ENCODE measurements around the gene DCANP1.

Gene DCANP1

DNA sequence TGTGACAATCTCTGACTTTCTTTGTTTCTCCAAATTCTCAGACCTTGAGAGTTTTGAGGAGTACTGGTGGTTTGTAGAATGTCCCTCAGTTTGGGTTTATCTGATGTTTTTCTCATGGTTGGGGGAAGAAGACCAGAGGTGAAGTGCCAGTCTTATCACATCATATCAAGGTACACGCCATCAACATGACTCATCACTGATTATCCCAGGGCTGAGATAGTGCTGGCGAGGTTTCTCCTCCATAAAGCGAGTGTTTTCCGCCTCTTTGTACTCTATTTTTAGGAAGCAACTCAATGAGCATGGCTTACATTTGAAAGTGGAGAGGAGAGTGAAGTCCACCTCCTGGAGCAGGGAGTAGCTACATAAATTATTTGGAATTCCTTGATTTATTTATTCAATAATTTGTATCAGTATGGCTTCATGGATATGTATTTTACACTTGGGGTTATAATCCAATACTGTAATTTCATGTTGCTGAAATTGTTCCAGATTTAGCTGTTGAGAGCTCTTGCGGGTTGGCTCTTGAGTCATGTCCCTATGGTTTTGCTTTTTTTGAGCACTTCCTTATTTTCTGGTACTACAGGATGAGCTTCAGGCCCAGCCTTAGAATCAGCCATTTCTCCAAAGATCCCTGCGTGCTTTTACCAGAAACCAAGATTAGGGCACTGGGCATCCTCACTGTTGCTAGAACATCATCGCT lies 23.9 kb downstream of the DCANP1 start:
- DNase-seq (ENCODE audit: low spot score) = no peak

DNA sequence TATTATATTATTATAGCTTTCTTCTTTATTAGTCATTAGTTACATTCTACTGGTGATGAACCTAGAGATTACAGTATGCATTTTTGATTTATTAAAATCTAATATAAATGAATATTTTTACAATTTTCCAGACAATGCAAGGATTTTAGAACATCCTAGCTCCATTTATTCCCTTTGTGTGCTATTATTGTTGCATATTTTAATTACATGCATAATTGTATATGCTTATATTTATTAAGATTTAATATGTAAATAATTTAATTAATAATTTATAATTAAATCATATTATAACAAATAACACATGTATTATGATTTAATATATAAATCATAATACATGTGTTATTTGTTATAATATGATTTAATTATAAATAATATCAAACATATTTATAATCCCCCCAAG lies 24.7 kb downstream of the DCANP1 start:
- DNase-seq (ENCODE audit: low spot score) = no peak

DNA sequence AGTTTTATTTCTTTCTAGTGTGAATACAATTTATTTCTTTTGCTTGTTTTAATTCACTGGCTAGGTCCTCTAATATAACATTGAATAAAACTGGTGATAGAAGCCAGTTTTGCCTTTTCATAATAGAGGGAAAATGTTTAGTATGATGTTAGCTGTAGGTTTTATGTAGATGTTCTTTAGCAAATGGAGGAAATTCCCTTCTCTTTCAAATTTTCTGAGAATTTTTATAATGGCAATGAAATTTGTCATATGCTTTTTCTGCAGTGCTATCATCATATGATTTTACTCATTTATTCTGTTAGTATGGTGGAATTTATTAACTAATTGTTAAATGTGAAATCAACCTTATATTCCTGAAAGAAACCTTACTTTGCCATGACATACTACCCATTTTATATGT lies 30.1 kb downstream of the DCANP1 start:
- DNase-seq (ENCODE audit: low spot score) = no peak

DNA sequence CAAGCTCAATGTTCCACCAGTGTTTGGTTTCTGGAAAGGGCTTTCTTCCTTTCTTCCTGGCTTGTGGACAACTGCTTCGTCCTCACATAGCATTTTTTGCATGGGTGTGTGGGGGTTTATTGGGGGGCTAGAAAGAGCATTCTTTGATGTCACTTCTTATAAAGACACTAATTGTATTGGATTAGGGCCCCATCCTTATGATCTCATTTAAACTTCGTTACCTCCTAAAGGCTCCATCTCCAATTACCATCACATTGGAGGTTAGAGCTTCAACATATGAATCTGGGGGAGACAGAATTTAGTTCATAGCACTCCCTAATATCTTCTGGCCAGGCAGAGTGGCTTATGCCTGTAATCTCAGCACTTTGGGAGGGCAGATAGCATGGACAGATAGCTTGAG lies 42.1 kb downstream of the DCANP1 start:
- no peak for DNase-seq (ENCODE audit: low spot score)

DNA sequence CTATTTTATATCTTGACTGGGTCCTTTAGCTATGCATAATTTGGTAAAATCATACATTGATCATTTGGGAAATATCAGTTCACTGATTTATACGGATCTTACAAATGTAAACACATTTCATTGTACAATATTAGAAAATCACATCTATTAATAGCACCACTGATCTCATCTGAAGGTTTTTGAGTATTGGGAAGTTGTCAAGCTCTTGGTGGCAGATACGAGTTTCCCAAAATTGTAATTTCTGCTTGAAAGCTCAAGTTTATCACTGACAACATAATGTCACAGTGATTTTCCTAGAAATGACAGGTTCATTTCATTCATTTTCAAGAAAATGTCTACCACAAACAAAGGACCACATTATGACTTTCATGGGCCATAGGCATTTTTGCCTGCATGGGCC lies 45.1 kb downstream of the DCANP1 start:
- no peak for DNase-seq (ENCODE audit: low spot score)

DNA sequence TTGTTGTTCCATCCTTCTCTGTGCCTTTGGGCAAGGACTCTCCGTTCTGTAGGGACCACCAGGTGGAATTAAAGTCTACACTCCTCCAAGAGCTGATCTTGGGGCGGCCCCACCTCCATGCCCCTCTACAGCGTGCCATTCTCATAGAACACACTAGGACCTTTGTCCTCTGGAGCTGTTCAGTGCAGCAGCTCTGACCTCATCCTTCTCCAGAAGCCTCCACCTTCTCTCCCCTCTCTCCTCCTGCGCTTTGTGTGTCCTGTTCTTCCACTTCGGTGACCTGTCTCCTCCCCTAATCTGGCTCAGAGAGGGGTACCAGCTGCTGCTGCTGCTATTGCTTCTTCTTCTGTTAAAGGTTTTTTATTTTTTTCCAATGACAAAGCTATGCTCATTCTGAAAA lies 46.3 kb downstream of the DCANP1 start:
- no peak for DNase-seq (ENCODE audit: low spot score)

DNA sequence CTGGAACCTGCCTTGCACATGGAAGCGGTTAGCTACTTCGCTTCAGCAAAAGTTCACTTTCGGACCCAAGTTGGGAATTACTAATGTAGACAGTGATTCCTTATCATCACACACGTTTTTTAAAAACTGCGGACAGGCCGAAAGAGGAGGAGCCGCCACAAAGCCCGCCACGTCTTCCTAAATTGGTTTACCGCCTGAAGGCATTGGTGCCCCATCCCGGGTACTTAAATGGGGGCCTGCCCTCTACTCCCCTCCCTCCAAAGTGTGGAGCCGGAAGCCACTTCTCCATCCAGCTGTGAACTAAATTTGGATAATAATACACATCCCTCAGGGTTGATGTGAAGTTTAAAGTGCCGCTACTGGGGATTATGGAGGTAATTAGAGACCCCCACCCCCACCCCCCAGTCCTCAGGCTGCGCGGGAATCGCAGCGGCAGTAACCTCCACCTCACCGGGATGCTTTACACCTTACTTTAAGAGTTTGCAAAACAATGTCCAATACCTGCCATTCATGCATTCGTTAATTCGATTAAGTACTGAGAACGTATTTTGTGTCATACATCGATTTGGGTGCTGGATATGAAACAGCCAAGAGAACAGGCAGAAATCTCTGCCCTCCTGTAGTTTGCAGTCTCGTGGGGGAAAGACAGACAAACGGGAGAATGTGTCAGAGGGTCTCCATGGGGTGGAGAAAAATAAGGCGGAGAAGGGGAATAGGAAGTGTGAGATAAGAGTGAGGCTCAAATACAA lies 47.2 kb downstream of the DCANP1 start:
- no peak for DNase-seq (ENCODE audit: low spot score)

DNA sequence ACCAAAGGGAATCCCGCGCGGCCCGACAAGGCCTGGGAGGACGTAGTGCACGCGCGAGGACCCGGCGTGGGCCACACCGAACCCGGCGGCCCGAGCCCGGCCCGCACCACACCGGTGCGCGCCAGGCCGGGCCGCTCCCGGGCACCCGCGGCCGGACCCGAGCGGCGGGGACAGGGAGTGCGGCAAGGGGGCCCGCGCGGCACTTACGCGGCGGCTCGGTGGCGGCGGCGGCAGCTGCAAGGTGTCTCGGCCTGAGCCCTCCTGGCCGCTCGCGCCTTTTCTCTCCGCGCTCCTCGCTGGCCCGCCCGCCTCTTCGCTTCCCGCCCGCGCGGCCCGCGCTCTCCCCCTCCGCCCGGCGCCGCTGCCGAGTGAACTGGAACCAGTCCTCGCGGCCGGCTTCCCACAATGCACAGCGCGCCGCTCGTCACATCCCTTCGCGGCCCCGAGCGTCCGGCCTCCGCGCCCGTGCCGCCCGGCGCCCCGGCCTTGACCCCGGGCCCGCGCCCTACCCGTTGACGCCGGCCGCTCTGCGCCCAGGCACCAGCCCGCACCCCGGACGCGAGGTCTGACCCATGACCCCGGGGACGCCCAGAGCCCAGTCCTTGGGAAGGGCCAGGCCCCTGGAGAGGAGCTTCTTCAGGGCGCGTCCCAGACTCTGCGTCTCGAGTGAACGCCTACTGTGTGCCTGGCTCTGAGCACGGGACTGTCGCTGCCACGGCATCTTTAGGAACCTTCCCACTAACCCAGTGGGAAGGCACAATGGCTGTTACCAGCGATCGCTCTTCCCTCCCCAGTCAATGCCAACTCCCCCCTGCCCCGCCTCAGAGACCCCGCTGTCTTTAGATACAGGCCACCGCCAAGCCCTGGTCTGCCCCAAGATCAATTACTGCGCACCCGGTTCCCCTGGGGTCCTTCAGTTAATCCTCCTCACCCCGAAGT lies 48.0 kb downstream of the DCANP1 start, which contains the start of gene MACROH2A1:
Gene MACROH2A1 (minus strand): TSS at position 377 of the 939 bp plus-strand sequence. CDS start 10,138 bp downstream, outside the sequence.
- peak; percentile 95 for DNase-seq (ENCODE audit: low spot score)

DNA sequence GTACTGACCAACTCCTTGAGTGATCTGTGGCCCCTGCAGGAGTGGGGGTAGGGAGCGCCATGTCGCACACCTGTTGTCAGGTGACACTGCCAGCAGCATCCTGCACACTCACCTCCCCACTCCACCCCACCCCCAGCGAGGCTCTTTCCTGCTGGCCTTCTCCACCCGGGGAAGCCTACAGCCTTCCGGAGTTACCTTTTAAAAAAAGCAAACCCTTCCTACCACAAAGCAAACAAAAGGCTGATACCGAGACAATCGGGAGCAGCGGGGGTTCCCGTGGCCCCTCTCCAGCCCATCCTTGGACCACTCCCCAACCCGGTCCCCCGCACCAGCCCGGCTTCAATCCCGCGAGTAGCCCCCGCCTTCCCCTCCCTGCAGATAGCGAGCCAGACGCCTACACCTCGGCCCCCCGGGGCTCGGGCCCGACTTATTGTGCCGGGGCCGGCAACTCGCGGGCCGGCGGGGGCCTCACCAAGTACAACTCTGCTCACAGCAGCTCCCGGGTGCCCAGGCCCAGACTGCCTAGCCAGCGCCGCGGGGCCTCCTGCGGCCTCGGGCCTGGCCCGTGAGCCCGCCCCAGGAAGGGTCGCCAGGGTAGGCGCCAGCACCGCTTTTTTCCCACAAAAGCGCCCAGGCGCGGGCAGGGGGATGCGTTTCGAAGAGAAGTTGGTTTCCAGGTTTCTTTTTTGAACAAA lies 48.8 kb downstream of the DCANP1 start:
- peak; percentile 67 for DNase-seq (ENCODE audit: low spot score)

DNA sequence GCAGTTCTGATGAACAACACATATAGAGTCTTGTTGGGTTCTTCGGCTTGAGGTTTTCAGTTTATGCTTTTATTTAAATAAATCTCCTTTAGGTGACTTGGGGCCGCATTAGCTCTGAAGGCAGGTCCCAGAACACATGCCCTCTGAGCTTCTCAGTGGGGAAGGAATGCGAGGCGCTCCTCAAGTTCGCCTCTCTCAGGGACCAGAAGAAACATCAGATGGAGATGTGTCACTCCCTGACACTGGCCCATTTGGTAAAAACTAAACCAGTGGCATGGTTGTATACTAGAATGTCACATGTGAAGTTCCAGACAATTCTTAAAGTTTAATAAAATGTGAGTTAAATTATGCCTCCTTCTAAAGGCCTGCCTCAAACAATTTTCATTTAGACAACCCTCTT lies 50.1 kb downstream of the DCANP1 start:
- DNase-seq (ENCODE audit: low spot score) = no peak

DNA sequence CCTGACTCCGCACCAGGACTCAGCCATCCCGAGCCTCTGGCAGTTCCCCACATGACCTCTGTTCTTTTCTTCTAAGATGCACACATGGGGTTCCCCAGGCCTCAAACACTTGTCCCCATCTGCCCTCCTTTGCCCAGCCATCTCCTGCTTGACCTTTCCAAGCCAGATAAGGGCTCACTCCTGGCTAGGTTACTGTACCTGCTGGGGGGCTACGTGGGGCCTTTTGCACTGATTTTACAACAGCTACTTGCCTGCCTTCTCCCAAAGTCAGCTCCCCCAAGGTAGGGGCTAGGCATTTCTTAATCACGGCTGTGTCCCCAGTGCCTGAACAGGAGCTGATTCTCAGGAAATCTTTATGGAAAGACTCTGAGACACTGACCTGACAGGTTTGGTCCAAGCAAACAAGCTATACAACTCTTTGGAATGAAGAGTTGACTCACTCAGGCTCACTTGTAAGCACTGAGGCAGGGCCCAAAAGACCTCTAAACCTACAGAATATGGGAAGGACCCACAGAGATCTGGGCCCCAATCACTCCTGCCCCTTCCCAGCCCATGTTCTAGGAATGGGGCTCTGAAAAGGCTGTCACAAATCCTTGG lies 50.6 kb downstream of the DCANP1 start:
- DNase-seq (ENCODE audit: low spot score) = no peak

DNA sequence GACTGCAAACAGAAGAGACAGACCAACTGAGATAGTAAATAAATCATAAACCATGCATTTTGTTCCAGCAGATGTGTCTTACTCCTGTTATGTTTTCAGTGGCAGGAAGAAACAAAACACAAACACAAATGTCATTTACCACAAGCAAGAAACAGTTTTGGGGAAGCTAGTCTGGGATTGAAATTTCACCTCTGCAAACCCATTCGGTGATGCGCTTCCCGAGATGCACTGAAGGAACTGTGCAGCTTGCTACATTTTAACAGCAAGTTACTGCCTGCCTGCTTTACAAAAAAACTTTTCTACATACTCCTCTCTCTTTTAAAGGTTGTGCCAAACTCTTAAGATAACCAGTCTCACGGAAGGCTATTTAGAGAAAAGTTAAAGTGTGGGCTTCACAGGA lies 51.3 kb downstream of the DCANP1 start:
- DNase-seq (ENCODE audit: low spot score) = no peak

DNA sequence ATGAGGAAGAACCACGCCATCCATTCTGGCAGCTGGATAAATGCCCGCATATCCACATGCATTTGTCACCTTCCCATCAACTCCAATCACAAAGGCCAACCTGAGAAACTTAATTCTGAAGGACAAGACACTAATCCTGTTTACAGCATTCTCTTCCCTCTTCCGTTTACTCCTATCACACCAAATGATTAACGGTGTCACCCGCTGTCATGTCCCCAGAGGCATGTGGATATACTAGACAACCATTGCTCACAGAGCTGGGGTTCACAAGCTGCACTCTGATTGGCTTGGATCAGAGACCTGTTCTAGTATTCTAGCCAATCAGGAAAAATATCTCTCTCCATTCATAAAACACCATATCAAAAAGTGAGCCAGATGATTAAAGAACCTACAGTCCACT lies 51.7 kb downstream of the DCANP1 start:
- no peak for DNase-seq (ENCODE audit: low spot score)

All from AG20443 (cell line).